ENCODE results near the gene SYTL5. TPM values are rescaled to one million over a fixed set of nuclear protein-coding genes. Genes with fewer than 3 reads are reported as not detected.

SYTL5 gene
- total RNA-seq, 4 donors from 2014 or later = 0.15 to 0.79 (median 0.42) TPM; not detected in 1

- no peak overlapping the region for H3K4me3 ChIP-seq (ENCODE audit: low read depth, poor library complexity, severe bottlenecking)
- 35 to 58% methylated on average over 1 of the region's 1 CpG for WGBS, 2 donors
- TF ChIP-seq, protein P1, sequence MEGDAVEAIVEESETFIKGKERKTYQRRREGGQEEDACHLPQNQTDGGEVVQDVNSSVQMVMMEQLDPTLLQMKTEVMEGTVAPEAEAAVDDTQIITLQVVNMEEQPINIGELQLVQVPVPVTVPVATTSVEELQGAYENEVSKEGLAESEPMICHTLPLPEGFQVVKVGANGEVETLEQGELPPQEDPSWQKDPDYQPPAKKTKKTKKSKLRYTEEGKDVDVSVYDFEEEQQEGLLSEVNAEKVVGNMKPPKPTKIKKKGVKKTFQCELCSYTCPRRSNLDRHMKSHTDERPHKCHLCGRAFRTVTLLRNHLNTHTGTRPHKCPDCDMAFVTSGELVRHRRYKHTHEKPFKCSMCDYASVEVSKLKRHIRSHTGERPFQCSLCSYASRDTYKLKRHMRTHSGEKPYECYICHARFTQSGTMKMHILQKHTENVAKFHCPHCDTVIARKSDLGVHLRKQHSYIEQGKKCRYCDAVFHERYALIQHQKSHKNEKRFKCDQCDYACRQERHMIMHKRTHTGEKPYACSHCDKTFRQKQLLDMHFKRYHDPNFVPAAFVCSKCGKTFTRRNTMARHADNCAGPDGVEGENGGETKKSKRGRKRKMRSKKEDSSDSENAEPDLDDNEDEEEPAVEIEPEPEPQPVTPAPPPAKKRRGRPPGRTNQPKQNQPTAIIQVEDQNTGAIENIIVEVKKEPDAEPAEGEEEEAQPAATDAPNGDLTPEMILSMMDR (IDR thresholded peaks at IDR 0.05) = no peak
- no peak for TF ChIP-seq POLR2A (IDR thresholded peaks at IDR 0.05)
- intact Hi-C loops (cut with DNase I; ENCODE audit: low total_unique reads) = no loop called here
- no peak for DNase-seq (ENCODE audit: low spot score in 2 of 2)
These were observed 21.9 kb downstream of the SYTL5 start for GRCh38 chrX:38028300-38028699.

DNA sequence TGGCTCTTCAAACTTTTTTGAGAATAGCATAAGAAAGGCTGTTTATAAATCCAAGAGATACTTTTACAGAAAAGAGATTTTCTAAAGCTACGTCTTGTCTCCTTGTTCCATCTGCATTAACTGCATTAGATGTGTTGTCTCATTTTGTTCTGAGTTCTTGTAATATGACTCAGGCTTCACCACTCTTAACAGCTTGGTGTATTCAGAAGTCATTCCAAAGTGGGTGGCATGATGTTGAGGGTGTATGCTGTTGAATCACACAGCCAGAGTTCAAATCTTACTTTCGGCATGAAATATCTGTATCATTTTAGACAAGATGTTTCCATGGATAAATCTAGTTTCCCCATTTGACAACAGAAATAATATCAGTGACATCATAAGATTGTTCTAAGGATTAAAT is 30.1 kb downstream of the SYTL5 start:
- intact Hi-C loops (cut with DNase I; ENCODE audit: low total_unique reads) = no loop called here
- DNase-seq (ENCODE audit: low spot score in 2 of 2) = no peak
- H3K4me3 ChIP-seq (ENCODE audit: low read depth, poor library complexity, severe bottlenecking) = no peak overlapping the region
- 89 to 95% methylated on average over 2 of the region's 2 CpGs for WGBS, 2 donors
- no peak for TF ChIP-seq POLR2A (IDR thresholded peaks at IDR 0.05)
- TF ChIP-seq, protein P1 (IDR thresholded peaks at IDR 0.05) = no peak

DNA sequence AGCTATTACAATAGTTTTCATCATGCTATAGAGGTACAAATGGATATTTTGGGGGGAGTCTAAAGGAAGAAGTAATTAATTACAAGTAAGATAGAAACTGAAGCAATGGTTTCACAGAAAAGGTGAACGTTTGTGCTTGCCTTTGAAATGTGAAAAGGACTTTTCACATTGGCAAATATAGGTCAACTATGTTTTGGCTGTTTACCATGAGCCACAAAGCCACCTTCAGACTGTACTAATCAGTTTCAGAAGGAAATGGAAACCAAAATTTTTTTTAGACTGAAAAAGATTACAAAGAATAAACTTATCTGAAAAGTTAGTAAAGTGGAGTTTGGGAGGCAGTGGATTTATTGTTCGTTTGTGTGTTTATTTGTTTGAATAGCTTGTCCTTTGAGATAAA is 32.1 kb downstream of the SYTL5 start:
- H3K4me3 ChIP-seq (ENCODE audit: low read depth, poor library complexity, severe bottlenecking) = no peak overlapping the region
- WGBS, 2 donors = 52 to 64% methylated on average over 2 of the region's 2 CpGs
- DNase-seq (ENCODE audit: low spot score in 2 of 2) = no peak
- intact Hi-C loops (cut with DNase I; ENCODE audit: low total_unique reads) = no loop called here
- TF ChIP-seq, protein P1 (IDR thresholded peaks at IDR 0.05) = no peak
- no peak for TF ChIP-seq POLR2A (IDR thresholded peaks at IDR 0.05)

DNA sequence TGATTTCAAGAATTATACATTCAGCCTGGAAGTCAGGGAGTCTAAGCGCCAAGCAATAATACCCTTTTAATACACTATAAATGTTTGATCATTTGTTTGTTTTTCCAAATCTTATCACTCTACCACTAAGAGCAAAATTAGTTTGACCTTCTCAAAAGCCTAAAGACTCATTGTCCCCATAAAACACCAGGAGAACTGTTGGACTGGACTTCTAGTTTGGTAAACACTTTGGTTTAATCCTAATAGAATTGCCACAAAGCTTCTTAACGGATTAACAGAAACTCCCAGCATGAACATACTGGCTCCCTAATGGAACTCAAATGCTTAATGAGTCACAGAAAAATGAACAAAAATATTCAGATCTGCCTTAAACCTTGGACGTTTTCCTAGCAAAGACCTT is 34.9 kb downstream of the SYTL5 start:
- no peak for DNase-seq (ENCODE audit: low spot score in 2 of 2)
- H3K4me3 ChIP-seq (ENCODE audit: low read depth, poor library complexity, severe bottlenecking) = no peak overlapping the region
- TF ChIP-seq POLR2A (IDR thresholded peaks at IDR 0.05) = no peak
- TF ChIP-seq, protein P1 (IDR thresholded peaks at IDR 0.05) = no peak
- intact Hi-C loops (cut with DNase I; ENCODE audit: low total_unique reads) = no loop called here
- 63 to 88% methylated on average over 3 of the region's 3 CpGs for WGBS, 2 donors

GRCh38 chrX:38044701-38045100 is 38.3 kb downstream of the SYTL5 start:
- WGBS, 2 donors = 43 to 52% methylated on average over 3 of the region's 3 CpGs
- intact Hi-C loops (cut with DNase I; ENCODE audit: low total_unique reads) = no loop called here

More at GRCh38 chrX:38044701-38045100, 38.3 kb downstream of the SYTL5 start:
- no peak overlapping the region for H3K4me3 ChIP-seq (ENCODE audit: low read depth, poor library complexity, severe bottlenecking)
- TF ChIP-seq, protein P1 (IDR thresholded peaks at IDR 0.05) = no peak
- TF ChIP-seq POLR2A (IDR thresholded peaks at IDR 0.05) = no peak
- DNase-seq (ENCODE audit: low spot score in 2 of 2) = no peak
